NCI-H69 (cell line): ENCODE results near the gene DHDDS.
"Not testable (repeated sequence)": the region's sequence is repeated elsewhere in the genome, so short reads cannot be mapped to it uniquely, and the experiment has no call there.

ENCODE experiments used
- DNase-seq: peaks from one replicate; lab custom pipeline; 2025; lab: John Stamatoyannopoulos, UW

The DHDDS gene

GRCh38 chr1:26431979-26432695 lies at the start of gene DHDDS:
TSS of gene DHDDS (plus strand) at chr1:26432321. CDS start at chr1:26432946, 625 bp downstream.
- DNase-seq, result peak; percentile 97

GRCh38 chr1:26384076-26384475 lies 48.0 kb upstream of the DHDDS start:
- no peak for DNase-seq

GRCh38 chr1:26385063-26385462 lies 47.1 kb upstream of the DHDDS start:
- not testable (repeated sequence) for DNase-seq

- DNase-seq, result peak; percentile 68
These were observed 44.7 kb upstream of the DHDDS start for GRCh38 chr1:26387447-26387846.

- DNase-seq, result no peak
These were observed 43.2 kb upstream of the DHDDS start for GRCh38 chr1:26388791-26389445.

GRCh38 chr1:26389604-26390247 lies 42.4 kb upstream of the DHDDS start:
- DNase-seq, result no peak

GRCh38 chr1:26391450-26391849 lies 40.7 kb upstream of the DHDDS start:
- peak; percentile 47 for DNase-seq

GRCh38 chr1:26395754-26396153 lies 36.4 kb upstream of the DHDDS start:
- DNase-seq, result no peak

- DNase-seq, result no peak
These were observed 33.1 kb upstream of the DHDDS start for GRCh38 chr1:26399034-26399433.

- DNase-seq, result no peak
These were observed 30.2 kb upstream of the DHDDS start for GRCh38 chr1:26401891-26402290.

GRCh38 chr1:26403656-26404055 lies 28.5 kb upstream of the DHDDS start:
- no peak for DNase-seq

- DNase-seq, result no peak
These were observed 27.5 kb upstream of the DHDDS start for GRCh38 chr1:26404641-26405040.

GRCh38 chr1:26405281-26405915 lies 26.7 kb upstream of the DHDDS start:
- no peak for DNase-seq

- no peak for DNase-seq
These were observed 23.5 kb upstream of the DHDDS start for GRCh38 chr1:26408604-26409003.

- peak; percentile 32 for DNase-seq
These were observed 22.8 kb upstream of the DHDDS start for GRCh38 chr1:26409191-26409807.

GRCh38 chr1:26410706-26411623 lies 21.2 kb upstream of the DHDDS start, which contains the start of gene LIN28A:
TSS of gene LIN28A (plus strand) at chr1:26410817. CDS start at chr1:26410892, 75 bp downstream.
- no peak for DNase-seq

GRCh38 chr1:26411624-26412074 lies 20.5 kb upstream of the DHDDS start:
- no peak for DNase-seq

- DNase-seq, result no peak
These were observed 19.8 kb upstream of the DHDDS start for GRCh38 chr1:26412180-26412840.

- no peak for DNase-seq
These were observed 19.1 kb upstream of the DHDDS start for GRCh38 chr1:26413031-26413430.

- DNase-seq, result peak; percentile 79
These were observed 14.9 kb upstream of the DHDDS start for GRCh38 chr1:26417111-26417759.
